Coronary artery (tissue), 2 donors: ENCODE measurements around the gene TNP2.
"Not testable (repeated sequence)": the region's sequence is repeated elsewhere in the genome, so short reads cannot be mapped to it uniquely, and the experiment has no call there.

ENCODE experiments used
- DNase-seq: peaks from one replicate; pipeline ENCODE4 v3.0.0-alpha.2; 2017; ENCODE audit warnings: low spot score
- H3K27ac ChIP-seq, 2 donors: fragments of 200-600 bp; sonication (generic); one replicate each; pipeline ENCODE4 v1.5.1; 2016 to 2019
- H3K4me3 ChIP-seq: fragments of 200-600 bp; sonication (generic); 2 replicates; pipeline ENCODE4 v1.5.1; 2016; ENCODE audit warnings: mild to moderate bottlenecking, moderate library complexity
- CTCF ChIP-seq: fragments of 200-600 bp; sonication (generic); IDR thresholded peaks from one replicate; pipeline ENCODE4 v1.5.1; 2019; ENCODE audit warnings: antibody characterized with exemption

TNP2 gene

GRCh38 chr16:11299865-11300559, 30.9 kb upstream of the TNP2 start:
- TF ChIP-seq CTCF: no peak
- Histone ChIP-seq H3K4me3 (no peak overlapping the region), H3K27ac (no peak overlapping the region)
- DNase-seq: no peak

DNA sequence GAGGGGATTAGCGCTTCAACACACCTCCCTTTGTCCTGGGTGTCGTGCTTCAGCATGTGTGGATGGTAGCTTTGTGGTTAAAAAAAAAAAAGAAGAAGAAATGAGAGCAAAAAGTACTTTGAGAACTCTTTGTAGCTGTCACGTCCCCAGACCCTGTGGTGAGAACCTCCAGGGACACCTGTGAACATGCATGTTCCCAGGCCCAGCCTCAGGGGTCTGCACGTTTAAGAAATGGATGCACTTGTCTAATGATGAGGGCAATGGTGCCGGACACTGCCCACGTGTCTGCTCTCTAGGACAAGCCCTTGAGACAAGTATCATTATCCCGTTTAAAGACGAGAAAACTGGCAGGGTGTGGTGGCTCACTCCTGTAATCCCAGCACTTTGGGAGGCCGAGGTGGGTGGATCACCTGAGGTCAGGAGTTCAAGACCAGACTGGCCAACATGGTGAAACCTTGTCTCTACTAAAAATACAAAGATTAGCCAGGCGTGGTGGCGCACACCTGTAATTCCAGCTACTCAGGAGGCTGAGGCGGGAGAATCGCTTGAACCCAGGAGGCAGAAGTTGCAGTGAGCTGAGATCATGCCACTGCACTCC, 29.9 kb upstream of the TNP2 start:
- not testable (repeated sequence) for DNase-seq, H3K27ac ChIP-seq, H3K4me3 ChIP-seq

DNA sequence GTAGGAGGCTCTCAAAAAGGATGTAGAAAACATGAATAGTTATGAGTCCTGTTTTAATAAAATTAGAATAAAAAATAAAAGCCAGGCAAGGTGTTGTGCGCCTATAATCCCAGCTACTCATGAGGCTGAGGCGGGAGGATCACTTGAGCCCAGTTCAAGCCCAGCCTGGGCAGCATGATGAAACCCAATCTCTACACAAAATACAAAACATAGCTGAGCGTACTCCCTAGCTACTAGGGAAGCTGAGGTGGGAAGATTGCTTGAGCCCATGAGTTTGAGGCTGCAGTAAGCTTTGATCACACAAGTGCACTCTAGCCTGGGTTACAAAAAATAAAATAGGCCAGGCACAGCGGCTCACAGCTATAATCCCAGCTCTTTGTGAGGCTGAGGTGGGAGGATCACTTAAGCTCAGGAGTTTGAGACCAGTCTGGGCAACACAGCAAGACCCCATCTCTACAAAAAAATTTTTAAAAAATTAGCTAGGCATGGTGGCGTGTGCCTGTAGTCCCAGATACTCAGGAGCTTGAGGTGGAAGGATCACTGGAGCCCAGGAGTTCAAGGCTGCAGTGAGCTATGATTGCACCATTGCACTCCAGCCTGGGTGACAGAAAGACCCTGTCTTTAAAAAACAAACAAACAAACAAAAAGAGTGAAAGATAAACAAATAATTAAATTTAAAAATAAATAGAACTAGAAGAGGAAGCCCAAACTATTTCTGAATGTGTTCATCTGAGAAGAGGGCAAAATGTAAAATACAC, 29.2 kb upstream of the TNP2 start:
- Histone ChIP-seq H3K27ac (no peak overlapping the region), H3K4me3 (peak overlapping the region; percentile 57)

DNA sequence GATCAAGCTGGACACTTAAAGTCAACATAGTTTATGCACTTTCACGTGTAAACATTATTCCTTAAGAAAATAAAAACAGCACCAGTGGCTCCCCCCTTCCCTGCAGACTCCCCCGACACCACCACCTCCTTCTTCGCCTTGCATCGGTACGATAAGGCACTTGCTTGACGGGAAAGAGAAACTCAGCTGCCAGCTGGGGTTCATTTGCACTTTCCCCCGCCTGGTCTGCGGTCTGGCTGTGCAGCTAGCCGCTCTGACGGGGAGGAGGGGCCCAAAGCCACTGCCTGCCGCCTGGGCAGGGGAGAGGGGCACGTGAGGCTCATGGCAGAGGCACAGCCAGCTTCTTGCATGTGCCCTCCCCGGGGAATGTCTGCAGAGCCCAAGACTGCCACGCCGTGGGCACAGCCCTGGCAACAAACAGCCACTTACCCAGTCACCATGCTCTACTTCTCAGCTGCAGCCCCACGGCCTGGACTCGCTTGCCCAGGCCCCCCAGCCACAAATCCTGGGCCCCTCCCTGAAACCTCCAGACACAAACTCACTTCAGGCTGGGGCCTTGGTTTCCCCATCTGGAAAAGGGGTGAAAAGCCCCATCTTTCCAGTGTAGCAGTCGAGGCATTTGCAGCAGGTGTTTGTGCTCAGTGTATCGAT, 28.5 kb upstream of the TNP2 start:
- Histone ChIP-seq H3K4me3 (peak overlapping the region; percentile 57), H3K27ac (peak overlapping the region in 1 of 2 donors; percentile 35)
- TF ChIP-seq CTCF: no peak
- DNase-seq: peak; percentile 88

More for the DNA sequence above, 29.2 kb upstream of the TNP2 start:
- TF ChIP-seq CTCF: no peak
- DNase-seq: no peak

DNA sequence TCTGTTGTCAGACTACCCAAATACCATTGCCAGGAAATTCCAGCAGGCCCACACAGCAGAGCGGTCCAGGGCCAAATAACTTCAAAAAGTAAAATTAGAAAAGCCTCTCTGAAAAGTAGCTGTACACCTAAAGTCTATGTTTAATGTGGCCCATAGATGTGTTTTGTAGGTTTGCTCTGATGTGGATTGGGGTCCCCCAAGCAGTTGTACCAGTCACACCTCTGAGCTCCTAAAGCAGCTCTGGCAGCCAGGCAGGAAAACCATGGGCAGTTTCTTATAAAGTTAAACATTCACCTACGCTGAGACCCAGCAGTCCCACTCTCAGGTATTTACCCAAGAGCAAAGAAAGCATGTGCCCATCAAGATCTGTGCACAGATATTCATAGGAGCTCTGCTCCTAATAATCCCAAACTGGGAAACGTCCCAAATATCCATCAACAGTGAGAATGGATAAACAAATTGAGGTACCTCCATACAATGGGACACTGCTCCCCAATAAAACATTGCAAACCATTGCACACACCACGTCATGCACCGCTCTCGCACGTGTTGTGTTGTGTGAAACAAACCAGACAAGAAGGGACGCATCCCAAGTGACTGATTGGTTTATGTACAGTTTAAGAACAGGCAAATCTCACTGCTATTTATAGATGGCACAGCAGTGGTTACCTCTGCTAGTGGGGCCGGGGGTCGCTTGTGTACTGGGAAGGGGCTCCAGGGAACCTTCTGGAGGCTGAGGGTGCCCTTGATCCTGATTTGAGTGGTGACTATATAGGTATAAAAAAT, 27.8 kb upstream of the TNP2 start:
- peak overlapping the region; percentile 57 for H3K4me3 ChIP-seq
- H3K27ac ChIP-seq: no peak overlapping the region
- no peak for DNase-seq
- no peak for TF ChIP-seq CTCF

- no peak for DNase-seq
- no peak for TF ChIP-seq CTCF
- Histone ChIP-seq H3K27ac (no peak overlapping the region), H3K4me3 (no peak overlapping the region)
Observed at GRCh38 chr16:11296351-11296705, 27.2 kb upstream of the TNP2 start.

DNA sequence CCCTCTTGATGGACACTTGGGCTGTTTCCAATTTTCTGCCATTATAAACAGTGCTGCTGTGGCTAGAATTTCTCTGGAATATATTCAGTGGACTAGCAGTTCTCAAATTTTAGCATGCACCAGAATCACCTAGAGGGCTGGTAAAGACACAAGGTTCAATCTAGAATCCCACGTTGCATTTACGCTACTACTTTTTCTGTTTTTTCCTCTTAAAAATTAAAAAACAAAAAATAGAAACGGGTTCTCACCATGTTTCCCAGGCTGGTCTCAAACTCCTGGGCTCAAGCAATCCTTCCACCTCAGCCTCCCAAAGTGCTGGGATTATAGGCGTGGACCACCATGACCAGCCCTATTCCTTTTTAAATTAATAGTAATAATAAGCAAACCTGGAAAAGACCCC, 26.5 kb upstream of the TNP2 start:
- Histone ChIP-seq H3K4me3 (no peak overlapping the region), H3K27ac (no peak overlapping the region)
- no peak for DNase-seq
- no peak for TF ChIP-seq CTCF
